COLO668 (cell line): ENCODE measurements around the gene ISG15.
"Not testable (repeated sequence)": the region's sequence is repeated elsewhere in the genome, so short reads cannot be mapped to it uniquely, and the experiment has no call there.

ENCODE experiments used
- DNase-seq: peaks from one replicate; lab custom pipeline; 2025; ENCODE audit not compliant: unreplicated experiment; lab: John Stamatoyannopoulos, UW

The ISG15 gene

DNA sequence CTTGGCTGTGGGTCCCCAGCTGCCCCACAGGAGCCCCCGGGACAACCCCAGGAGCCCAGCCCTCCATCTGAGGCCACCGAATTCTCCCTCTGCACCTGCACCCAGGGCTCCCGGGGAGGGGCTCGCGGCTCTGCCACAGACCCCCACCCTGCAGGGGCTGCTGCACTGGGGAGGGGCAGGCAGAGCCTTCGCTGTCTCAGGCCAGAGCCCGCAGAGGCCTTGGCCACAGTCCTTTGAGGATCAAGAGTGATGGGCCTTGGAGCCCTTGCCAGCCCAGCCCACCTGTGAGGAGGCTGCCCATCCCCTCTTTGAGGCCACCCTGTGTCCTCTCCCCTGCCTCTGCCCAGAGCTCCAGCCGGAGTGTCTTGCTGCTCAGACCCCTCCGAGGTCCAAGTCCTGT, 37.9 kb upstream of the ISG15 start:
- no peak for DNase-seq

GRCh38 chr1:975896-976683, 37.2 kb upstream of the ISG15 start:
- peak; percentile 91 for DNase-seq

DNA sequence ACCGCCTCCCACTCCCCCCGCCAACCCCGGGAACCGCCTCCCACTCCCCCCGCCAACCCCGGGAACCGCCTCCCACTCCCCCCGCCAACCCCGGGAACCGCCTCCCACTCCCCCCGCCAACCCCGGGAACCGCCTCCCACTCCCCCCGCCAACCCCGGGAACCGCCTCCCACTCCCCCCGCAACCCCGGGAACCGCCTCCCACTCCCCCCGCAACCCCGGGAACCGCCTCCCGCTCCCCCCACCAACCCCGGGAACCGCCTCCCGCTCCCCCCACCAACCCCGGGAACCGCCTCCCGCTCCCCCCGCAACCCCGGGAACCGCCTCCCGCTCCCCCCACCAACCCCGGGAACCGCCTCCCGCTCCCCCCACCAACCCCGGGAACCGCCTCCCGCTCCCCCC, 36.5 kb upstream of the ISG15 start:
- not testable (repeated sequence) for DNase-seq

DNA sequence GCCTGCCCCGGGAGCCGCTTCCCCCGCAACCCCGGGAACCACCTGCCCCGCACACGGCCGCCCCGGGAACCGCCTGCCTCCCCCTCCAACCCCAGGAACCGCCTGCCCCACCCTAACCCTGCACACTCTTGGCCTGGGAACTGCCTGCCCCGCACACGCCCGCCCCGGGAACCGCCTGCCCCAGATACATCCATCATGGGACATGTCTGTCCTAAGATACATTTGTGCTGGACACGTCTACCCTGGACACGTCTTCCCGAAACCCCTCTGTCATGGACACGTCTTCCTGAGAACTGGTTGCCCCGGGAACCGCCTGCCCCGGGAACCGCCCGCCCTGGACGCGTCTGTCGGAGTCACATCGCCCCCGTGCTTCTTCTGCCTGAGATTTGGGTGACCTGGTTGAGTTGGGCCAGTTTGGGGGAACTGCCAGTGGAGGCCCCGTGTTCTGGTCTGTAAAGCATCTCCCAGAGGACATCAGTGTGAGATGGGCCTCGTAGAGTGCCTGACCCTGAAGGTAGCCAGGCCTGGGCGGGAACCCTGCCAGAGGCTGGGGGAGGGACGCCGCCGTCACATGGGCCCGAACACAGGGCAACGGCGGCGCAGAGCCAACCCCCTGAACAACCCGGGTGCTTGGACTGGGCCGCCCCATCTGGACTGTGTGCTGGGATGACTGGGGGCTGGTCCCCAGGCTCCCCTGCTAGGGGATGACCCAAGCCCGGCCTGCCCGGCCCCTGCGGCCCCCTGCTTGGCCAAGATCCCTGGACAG, 35.0 kb upstream of the ISG15 start:
- no peak for DNase-seq

GRCh38 chr1:978835-979743, 34.2 kb upstream of the ISG15 start:
- no peak for DNase-seq

DNA sequence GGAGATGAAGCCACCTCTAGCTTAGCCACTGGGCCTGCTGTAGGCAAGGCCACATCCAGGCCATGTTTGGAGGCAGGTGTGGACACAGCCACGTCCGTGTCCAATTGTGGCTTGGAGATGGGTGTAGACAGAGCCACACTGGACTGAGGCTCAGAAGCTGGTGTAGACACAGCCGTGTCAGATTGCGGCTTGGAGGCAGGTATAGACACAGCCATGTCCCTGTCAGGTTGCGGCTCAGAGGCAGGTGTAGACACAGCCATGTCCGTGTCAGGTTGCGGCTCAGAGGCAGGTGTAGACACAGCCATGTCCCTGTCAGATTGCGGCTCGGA, 33.6 kb upstream of the ISG15 start:
- no peak for DNase-seq

- DNase-seq, result no peak
These were observed 33.1 kb upstream of the ISG15 start for GRCh38 chr1:980137-980571.

DNA sequence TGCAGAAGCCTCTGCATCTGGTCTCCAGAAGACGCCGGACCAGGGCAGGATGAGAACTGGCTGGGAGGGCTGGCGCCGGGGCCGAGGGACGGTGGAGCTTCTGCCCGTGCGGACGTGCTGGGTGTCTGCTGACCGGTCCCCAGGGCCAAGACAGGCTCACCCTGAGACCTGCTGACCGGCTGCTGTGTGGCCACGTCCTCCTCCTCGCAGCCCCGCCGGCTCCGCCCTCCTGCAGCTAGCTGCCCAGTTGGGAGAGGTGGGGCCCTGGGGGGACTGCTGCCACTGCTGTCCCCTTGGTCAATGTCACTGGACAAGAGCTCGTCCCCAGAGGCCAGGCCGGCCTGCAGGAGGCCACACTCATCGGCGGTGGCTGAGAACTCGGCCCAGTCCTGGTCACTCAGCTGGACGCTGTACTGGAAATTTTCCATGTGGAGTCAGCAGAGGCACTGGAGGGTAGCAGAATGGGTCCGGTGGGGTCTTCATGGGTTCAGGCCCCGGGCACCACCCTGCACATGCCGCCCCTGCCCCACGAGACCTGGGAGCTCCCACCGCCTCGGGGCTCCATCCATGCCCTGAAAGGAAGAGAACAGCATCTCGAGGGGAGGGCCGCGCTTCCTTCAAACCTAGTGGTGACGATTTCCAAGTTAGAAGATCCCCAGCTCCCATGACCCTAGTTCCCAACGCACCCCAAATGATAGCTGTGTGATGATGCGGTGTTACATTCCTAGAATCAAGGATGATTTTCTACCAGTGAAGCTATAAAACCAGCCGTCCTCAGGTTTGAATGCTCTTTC, 32.5 kb upstream of the ISG15 start:
- DNase-seq, result no peak

DNA sequence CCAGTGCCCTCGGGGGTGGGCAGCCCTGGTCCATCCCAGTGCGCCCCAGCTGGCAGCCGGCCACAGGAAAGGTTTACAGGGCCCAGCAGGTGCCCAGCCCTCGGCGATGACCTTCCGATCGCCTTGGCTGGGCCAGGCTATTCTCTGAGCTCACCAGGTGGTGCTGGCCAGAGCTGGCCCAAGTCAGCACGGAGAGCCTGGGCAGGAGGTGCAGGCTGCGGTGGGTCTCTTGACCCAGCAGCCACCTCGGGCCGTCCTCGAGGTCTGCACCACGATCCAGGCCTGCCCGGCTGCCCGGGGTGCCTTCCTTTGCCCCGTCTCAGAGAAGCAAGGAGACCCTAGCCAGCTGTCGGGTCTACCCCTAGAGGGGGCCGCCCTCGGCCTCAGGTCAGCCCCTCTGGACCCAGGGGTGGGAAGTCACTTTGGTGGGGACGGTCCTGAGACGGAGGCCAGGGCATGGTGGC, 31.8 kb upstream of the ISG15 start:
- DNase-seq, result no peak

DNA sequence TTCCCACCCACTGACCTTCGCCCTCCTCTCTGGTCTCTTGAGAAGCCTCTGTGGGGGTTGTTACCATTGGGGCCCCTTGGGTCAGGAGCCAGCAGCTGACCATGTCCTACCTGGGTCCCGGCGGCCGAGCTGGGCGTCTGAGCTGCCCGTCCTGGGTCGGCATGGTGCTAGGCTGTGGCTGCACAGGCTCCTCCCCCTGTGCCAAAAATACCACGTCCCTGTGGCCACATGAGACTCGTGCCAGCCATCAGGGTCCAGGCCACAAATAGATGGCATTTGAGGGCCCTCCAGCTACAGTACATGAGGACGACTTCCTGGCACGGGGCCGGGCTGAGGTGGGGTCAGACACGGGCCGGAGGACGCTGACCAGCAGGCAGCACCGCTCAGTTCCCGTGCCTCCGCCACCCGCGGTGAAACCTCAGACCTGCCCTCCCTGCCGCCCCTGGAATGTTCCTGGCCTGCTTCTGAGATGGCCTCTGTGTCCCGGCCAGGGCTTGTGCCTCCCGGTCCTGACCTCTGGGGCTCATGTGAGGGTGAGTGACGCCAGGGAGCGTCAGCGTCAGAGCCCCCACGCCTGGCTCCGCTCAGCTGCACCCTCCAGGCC, 31.2 kb upstream of the ISG15 start, which contains the start of gene PERM1:
TSS of gene PERM1 (minus strand) at position 139 of the 604 bp plus-strand sequence. CDS start 1,064 bp downstream, outside the sequence.
- DNase-seq, result no peak

GRCh38 chr1:982765-983436, 30.4 kb upstream of the ISG15 start:
- peak; percentile 38 for DNase-seq

DNA sequence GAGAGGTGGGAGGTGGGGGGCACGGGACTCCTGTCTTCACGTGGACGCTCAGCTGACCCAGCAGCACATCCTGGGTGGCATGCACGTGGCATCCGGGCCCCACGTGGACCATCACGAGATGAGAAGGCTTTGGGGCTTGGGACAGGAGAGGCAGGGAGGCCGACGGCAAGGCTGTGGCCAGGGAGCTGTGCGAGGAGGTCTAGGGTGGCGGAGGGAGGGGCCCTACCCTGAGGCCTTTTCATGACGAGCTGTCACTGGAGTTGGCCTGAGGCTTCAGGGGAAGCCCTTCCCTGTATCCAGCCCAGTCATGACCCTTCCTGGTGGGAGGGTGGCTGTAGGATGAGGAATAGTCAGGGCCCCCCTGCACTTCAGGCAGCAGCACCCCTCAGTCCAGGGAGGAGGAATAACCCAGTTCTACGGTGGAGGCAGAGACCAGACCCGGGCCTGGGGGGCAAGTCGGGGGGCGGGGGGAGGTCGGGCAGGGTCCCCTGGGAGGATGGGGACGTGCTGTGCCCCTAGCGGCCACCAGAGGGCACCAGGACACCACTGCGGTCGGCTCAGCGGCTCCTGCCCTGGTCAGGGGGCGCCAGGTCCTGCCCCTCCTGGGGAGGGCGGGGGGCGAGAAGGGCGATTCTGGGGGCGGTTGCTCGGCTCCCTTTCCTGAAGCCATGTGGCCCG, 29.4 kb upstream of the ISG15 start:
- DNase-seq, result peak; percentile 52

GRCh38 chr1:984476-984814, 28.9 kb upstream of the ISG15 start:
- DNase-seq, result no peak

DNA sequence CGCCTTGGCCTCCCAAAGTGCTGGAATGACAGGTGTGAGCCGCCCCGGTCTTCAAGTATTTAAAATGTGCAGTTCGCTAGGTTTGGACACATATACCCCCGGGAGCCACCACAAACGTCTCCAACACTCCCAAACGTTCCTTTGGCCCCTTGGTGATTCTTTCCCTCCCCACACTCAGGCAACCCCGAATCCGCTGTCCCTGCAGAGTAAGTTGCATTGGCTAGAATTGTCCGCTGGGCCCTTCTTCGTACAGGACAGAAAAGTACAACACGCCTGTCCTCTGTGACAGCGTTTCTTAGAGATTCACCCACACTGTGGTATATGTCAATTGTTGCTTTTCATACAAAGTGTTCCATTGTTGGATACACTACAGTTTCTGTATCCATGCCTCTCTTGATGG, 28.2 kb upstream of the ISG15 start:
- DNase-seq, result no peak

GRCh38 chr1:988061-988460, 25.2 kb upstream of the ISG15 start:
- DNase-seq, result not testable (repeated sequence)

- not testable (repeated sequence) for DNase-seq
These were observed 22.0 kb upstream of the ISG15 start for GRCh38 chr1:991275-991674.

- DNase-seq, result no peak
These were observed 21.4 kb upstream of the ISG15 start for GRCh38 chr1:991895-992294.

DNA sequence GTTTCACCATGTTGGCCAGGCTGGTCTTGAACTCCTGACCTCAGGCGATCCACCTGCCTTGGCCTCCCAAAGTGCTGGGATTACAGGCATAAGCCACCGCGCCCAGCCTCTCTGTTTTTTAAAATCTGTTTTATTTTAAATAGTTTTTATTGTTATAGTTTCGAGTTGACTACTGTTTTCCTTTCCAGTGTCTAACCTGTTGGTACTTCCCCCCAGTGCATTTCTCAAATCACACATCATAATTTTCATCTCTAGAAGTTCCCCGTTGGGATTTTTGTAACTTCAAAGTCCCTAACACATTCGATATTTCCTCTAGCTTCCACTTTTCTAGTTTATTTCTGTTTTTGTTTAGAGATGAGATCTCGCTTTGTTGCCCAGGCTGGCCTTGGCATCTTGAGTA, 20.9 kb upstream of the ISG15 start:
- DNase-seq, result no peak

GRCh38 chr1:993379-993995, 19.8 kb upstream of the ISG15 start:
- no peak for DNase-seq
